Activated effector memory CD4-positive, alpha-beta T cell treated with Interleukin-2 at 50 U/mL for 16 hours (primary cell): ENCODE data around the gene NPAS3.

Source experiments
- DNase-seq: peaks from one replicate; pipeline ENCODE4 v3.0.0-alpha.2; 2020

Gene NPAS3

GRCh38 chr14:33273978-33274377, 335.3 kb downstream of the NPAS3 start:
- DNase-seq, result no peak

DNA sequence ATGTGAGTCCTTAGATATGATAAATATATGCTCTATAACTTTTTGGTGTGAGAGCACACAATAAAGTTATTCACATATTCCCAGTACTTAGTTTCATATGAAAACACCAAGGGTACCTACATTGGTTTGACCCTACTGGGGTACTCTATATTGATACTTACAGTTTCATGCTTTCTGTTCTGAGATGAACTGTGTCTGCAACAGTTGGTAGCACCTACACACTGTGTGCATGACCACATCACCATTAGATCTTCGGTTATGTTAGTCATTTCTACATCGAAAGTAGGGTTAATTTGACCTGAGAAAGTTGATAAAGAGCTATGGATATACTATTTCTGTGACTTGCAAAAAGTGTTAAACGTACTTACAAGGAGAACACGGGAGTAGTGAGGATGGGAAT, 337.2 kb downstream of the NPAS3 start:
- DNase-seq, result no peak

DNA sequence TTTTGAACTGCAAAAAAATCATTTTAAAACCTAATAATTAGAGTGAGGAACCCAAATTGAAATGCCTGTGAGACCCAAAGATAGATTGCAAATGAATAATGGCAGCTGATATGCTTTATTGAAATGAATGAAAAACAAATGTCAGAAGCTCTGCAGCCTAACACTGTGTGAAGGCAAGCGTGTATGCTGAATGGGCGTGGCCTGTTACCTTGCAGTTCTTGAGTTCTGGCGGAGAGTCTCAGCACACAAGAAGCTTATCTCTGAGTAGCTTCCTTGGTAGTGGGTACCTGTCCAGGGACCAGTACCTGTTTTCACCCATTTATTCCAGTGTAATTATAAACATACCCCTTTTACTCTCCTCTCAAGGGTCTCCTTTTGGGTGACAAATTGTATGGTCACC, 341.2 kb downstream of the NPAS3 start:
- no peak for DNase-seq

GRCh38 chr14:33280646-33281045, 342.0 kb downstream of the NPAS3 start:
- no peak for DNase-seq

DNA sequence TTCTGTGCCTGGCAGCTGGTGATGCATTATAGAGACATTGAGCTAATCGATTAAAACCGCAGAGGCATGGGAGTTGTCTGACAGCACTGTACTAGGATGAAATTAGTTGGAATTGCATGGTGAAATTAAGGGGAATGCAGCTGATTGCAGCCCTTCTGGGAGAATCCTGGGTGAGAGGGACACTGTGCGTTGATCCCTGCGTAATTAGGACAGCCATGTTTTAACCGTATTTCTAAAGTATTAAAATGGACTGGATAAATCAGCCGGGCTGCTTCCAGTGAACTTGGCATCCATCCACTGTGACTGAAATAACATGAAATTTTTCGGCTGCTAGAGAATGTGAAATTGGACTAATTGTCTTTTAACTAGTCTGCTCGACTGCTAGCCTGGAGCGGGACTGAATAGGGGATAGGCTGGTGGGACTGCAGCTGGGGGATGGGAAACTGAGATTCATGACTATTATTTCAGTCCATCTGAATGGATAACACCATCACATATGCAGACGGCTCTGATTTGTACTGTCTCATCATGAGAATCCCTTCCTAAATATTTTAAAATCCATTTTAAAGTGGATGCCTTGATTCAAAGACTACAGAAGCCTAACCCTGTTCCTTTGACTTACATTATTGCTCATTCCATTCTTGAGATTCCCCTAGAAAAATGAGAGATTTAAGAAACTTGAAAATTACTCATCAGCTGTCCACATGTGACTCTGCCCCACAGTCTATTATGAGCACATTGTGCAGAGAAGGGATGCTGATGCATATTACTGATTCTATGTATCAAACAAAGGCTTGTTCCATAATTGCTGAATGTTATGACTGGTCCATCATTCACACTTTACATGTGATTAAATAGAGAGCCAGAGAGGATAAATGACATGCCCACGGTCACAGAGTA, 343.9 kb downstream of the NPAS3 start:
- DNase-seq, result no peak

GRCh38 chr14:33285902-33286700, 347.4 kb downstream of the NPAS3 start:
- no peak for DNase-seq

- DNase-seq, result no peak
Observed at GRCh38 chr14:33287189-33287588, 348.5 kb downstream of the NPAS3 start.

DNA sequence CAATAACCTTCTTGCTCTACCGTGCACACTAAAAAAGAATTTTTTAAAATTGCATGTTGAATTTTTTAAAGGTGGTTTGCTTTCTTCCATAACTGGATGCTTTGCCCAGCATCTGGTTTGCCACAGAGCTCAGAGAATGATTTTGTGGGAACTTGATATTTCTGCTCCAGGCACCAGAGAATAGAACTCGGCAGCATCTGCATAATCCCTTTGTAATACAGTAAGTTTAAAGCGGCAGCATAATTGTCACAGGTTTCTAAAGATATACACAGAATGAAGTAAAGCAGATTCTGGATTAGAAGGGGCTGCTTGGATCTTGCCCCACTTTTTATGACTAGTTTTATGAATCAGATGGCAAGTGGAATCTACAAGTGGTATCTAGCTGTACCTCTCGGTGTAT, 352.0 kb downstream of the NPAS3 start:
- DNase-seq, result no peak

DNA sequence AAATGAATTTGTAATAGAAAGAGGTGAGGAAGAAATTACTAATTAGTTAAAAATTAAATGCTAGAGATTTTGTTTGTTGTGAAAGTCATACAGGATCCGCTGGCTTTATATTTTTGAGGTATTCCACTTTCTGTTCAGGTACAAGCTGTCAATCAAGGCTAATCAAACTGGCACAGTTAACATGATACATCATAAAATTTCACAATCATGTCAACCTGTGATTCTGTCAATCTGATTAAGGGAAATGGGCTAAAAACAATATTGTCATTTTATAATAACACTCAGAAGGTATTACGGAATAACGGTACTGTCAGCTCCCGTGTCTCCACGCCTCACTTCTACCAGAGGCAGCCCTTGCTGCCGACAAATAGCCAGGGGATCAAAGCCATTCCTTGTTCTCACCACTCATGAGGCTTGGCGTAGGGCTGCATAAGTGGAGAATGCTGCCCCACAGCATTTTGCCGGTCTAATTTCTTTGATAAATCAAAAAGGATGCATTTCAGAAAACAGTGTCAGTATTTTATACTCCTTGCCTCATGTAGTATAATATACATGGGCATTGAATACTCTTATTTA, 352.9 kb downstream of the NPAS3 start:
- no peak for DNase-seq

DNA sequence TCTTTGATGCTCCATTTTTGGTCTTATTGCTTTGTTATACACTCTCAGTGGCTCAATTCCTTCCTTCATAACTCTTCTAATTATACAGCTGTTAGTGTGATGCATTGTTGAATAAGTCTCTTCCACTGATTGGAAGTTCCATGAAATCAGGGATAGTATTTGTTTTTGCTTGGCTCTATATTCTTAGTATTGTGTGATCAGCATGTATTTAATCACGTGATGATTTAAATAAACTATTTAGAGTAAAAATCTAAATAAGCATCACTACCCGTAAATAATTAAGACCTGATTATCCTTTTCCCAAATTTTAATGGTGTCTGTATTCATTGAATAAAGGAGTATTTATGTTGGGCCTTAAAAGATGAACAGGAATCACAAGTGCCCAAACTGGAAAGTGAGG, 355.7 kb downstream of the NPAS3 start:
- no peak for DNase-seq

GRCh38 chr14:33297565-33297964, 358.9 kb downstream of the NPAS3 start:
- no peak for DNase-seq

DNA sequence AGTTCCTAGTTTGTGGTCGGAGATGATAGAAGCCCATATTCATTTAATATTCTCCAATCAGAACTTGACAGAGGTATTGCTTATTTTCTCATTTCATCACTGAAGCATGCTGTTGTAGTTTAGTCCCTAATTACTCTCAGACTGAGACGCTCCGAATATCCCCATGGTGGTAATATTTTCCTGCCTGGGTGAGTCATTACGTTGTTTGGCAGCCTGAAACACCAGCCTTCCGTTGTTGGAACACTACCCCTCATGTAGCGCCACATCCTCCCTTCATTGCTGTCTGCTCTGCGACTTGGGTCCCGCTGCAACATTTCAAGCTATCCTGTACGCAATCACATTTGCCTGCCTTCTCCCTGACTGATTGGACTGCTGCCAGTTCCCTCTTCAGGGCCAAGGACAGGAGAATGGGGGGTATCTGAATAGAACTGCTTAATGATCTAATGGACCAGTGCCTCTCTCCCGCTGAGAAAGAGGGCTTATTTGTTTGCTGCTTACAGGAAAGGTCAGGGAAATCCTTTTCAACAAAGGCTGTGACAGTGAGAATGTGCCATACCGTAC, 369.1 kb downstream of the NPAS3 start:
- DNase-seq, result no peak

DNA sequence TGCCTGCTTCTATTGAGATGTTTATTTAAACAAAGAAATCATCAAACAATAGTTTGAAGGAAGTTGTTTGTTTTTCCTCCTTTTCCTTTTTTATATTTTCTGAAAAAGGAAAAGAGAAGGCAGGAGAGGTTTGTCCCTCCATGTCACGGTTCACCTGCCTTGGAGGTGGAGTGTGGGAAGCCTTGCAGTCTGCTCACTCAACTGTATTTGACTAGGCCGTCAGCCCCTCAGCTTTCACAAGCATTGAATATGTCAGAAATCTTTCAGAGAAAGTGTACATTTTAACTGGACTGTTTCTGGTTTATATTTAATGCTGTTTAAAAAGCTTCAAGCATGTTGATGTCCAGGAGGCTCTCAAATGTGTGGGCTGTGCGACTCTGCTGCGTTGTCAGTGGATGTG, 370.4 kb downstream of the NPAS3 start:
- DNase-seq, result no peak

DNA sequence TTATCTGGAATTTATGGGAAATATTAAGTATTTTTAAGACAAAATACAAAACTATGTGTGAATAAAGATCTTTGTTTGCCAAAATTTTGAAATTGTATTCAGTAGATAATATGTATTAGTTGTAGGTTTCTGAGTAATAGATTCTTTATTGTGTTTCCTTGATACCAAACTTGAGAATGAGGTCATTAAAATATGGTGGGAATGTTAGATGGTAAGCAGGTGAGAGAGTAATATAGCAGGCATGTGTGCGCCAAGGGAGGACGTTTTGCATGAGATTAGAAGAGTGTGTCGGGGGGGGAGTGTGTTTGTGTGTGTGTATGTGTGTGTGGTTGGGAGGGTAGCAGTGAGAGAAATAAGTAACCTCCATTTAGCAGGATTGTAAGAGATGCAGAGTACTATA, 376.5 kb downstream of the NPAS3 start:
- no peak for DNase-seq

DNA sequence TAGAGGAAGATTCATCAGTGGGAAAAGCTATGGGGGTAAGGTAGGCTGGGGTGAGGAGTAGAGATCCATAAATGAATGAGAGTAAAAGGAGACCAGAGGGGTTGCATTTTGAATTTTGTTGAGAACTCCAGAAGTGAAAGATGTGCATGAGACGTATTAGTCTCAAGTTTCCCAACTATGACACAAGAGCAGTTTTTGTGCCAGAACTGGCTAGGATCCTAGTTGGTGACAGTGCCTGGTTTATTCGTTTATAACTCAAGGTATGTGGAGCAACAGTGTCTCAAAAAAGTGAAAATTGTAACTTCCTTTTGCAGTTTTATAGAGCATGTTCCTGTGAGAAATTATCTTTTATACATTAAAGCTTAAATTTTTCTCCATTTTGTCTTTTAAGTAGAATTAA, 377.0 kb downstream of the NPAS3 start:
- DNase-seq, result no peak

GRCh38 chr14:33317675-33318074, 379.0 kb downstream of the NPAS3 start:
- no peak for DNase-seq

DNA sequence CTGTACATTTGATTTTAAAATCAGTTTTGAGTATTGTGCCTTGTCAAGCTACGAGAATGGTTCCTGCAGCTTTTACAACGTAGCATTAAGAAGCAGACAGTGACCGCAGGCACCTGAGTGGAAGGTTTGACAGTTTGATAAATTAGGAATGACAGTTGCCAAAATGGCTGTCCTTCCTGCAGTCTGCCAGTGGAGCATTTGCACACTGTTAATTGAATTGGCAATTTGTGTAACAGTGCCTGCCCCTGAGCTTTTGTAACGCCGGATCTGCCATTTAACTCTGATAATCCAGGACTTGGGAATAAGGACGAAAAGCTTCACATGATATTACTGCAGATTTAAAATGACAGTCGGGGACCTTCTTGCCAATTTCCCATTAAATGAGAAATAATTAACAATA, 385.3 kb downstream of the NPAS3 start:
- DNase-seq, result no peak

- no peak for DNase-seq
Observed at GRCh38 chr14:33331176-33331949, 392.7 kb downstream of the NPAS3 start.

- DNase-seq, result no peak
Observed at GRCh38 chr14:33332497-33332896, 393.8 kb downstream of the NPAS3 start.

- no peak for DNase-seq
Observed at GRCh38 chr14:33335366-33335765, 396.7 kb downstream of the NPAS3 start.

GRCh38 chr14:33342299-33342974, 403.8 kb downstream of the NPAS3 start:
- no peak for DNase-seq

- no peak for DNase-seq
Observed at GRCh38 chr14:33343016-33343415, 404.3 kb downstream of the NPAS3 start.
